Hepatocyte (in vitro differentiated cells): ENCODE results near the gene RIMBP2.

ENCODE experiments used
- CTCF ChIP-seq: fragments of 200-600 bp; sonication (generic); IDR thresholded peaks from 2 replicates; pipeline ENCODE4 v1.5.1; 2016; ENCODE audit warnings: antibody characterized with exemption, mild to moderate bottlenecking; ENCODE audit not compliant: poor library complexity
- EZH2 ChIP-seq: fragments of 200-600 bp; sonication (generic); IDR thresholded peaks from 2 replicates; pipeline ENCODE4 v1.6.1; 2016; ENCODE audit warnings: antibody characterized with exemption, mild to moderate bottlenecking, borderline replicate concordance
- EZH2phosphoT487 ChIP-seq: fragments of 200-600 bp; sonication (generic); IDR thresholded peaks from one replicate; pipeline ENCODE4 v1.6.1; 2018; ENCODE audit warnings: antibody characterized with exemption, mild to moderate bottlenecking, low read depth, moderate library complexity; ENCODE audit not compliant: unreplicated experiment, severe bottlenecking

- no peak for TF ChIP-seq EZH2
- no peak for TF ChIP-seq CTCF
- no peak for TF ChIP-seq EZH2phosphoT487
Observed at GRCh38 chr12:130595566-130595965, 120.5 kb downstream of the RIMBP2 start.
